Activated CD8-positive, alpha-beta T cell treated with anti-CD3 and anti-CD28 coated beads, Interleukin-2, amount 10 ng/mL, durations not matched to agents 7 days and 5 days (primary cell): ENCODE measurements around the gene CMTM2. TPM values are rescaled to one million over a fixed set of nuclear protein-coding genes. Genes with fewer than 3 reads are reported as not detected.

ENCODE experiments used
- ATAC-seq: fragments of 150-1000 bp; cut with Tn5 transposase; one replicate; pipeline ENCODE4 v1.10.0; 2021; ENCODE audit warnings: moderate library complexity
- CTCF ChIA-PET: fragments of 350-600 bp; sonication (Branson Sonifier 250); formaldehyde crosslinking; loops from one replicate; lab custom pipeline; 2021; ENCODE audit warnings: antibody characterized with exemption; lab: Charles Lee
- POLR2A ChIA-PET: fragments of 350-600 bp; sonication (Branson Sonifier 250); formaldehyde crosslinking; loops from one replicate; lab custom pipeline; 2021; ENCODE audit warnings: antibody characterized with exemption; lab: Charles Lee
- DNase-seq: peaks from one replicate; pipeline ENCODE4 v3.0.0-alpha.2; 2020
- H3K27ac Mint-ChIP-seq: one replicate; pipeline ENCODE4 v1.8.0; 2021; ENCODE audit warnings: mild to moderate bottlenecking, mixed read lengths
- H3K27me3 Mint-ChIP-seq: one replicate; pipeline ENCODE4 v1.8.0; 2021; ENCODE audit warnings: low read depth, mixed read lengths
- H3K36me3 Mint-ChIP-seq: one replicate; pipeline ENCODE4 v1.8.0; 2021; ENCODE audit warnings: low read depth, mixed read lengths
- H3K4me1 Mint-ChIP-seq: one replicate; pipeline ENCODE4 v1.8.0; 2021; ENCODE audit warnings: low read depth, mixed read lengths
- H3K4me3 Mint-ChIP-seq: one replicate; pipeline ENCODE4 v1.8.0; 2021; ENCODE audit warnings: mild to moderate bottlenecking, mixed read lengths
- H3K9me3 Mint-ChIP-seq: one replicate; pipeline ENCODE4 v1.8.0; 2022; ENCODE audit warnings: mixed read lengths; ENCODE audit not compliant: insufficient read depth
- total RNA-seq, 2 experiments: library from RNA; stranded (reverse); gene quantifications; one replicate each; pipeline ENCODE4 v1.2.3, GENCODE V29; 2021

The CMTM2 gene
- total RNA-seq, 2 experiments from 2014 or later = 0.68 to 0.82 TPM

DNA sequence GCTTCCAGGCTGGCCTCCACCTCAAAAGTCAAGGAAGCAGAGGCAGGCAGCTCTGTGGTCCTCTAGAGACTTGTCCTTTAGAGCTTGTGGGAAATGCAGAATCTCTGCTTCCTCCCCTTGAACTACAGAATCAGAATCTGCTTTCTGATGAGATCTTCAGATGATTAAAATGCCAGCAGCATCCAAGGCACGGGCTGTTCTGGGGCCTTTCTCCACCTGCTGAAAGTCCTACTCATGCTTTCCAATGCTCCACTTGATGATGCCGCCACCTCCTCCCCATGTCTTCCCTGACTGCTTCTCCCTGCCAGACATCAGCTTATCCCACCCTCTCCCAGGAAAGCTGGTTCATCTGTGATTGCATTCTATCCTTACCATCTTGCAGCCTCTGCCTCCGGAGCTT, 58.5 kb downstream of the CMTM2 start:
- no peak for DNase-seq
- peaks cover 8% of the 10 kb centered on the region for H3K27me3 Mint-ChIP-seq
- no peaks in the 10 kb centered on the region for H3K4me1 Mint-ChIP-seq
- H3K27ac Mint-ChIP-seq = no peak overlapping the region
- H3K4me3 Mint-ChIP-seq = no peak overlapping the region
- ChIA-PET POLR2A (no interaction called here), CTCF (interaction anchor here (1.1 to 6.5 kb wide), 2 partner anchors 13 to 230 kb away, joined by 3 to 37 read pairs; no protein-coding TSS in a partner anchor)
- H3K9me3 Mint-ChIP-seq = no peaks in the 10 kb centered on the region
- ATAC-seq = no peak
- no peaks in the 10 kb centered on the region for H3K36me3 Mint-ChIP-seq

Other genes with a start within 250 kb of the CMTM2 start
- gene CDH5, start 212.8 kb upstream of the CMTM2 start, total RNA-seq = not detected
- not detected for gene BEAN1, start 152.2 kb upstream of the CMTM2 start, total RNA-seq
- 1 to 10 TPM; 5.7 to 6.4 TPM for gene TK2, start 29.3 kb upstream of the CMTM2 start, total RNA-seq
- gene CKLF, start 26.9 kb upstream of the CMTM2 start, total RNA-seq = 100 to 1,000 TPM; 137 to 139 TPM
- 10 to 100 TPM; 13.6 to 15.0 TPM for gene CMTM1, start 13.0 kb upstream of the CMTM2 start, total RNA-seq
- 100 to 1,000 TPM; 102 to 104 TPM for gene CMTM3, start 25.2 kb downstream of the CMTM2 start, total RNA-seq
- gene CMTM4, start 117.3 kb downstream of the CMTM2 start, total RNA-seq = 1 to 10 TPM; 1.2 TPM
- gene DYNC1LI2, start 172.1 kb downstream of the CMTM2 start, total RNA-seq = 10 to 100 TPM; 56.5 to 63.1 TPM
- not detected for gene TERB1, start 222.1 kb downstream of the CMTM2 start, total RNA-seq